H1 (cell line): ENCODE results near the gene CPSF4L. TPM values are rescaled to one million over a fixed set of nuclear protein-coding genes. Genes with fewer than 3 reads are reported as not detected.

Experiments used
- CTCF ChIA-PET: fragments of 300-600 bp; sonication (Branson Sonifier 250); formaldehyde crosslinking; loops from one replicate; lab custom pipeline; 2021; ENCODE audit not compliant: partially characterized antibody; lab: Charles Lee
- POLR2A ChIA-PET: fragments of 300-600 bp; sonication (Branson Sonifier 250); formaldehyde crosslinking; loops from one replicate; lab custom pipeline; 2021; ENCODE audit warnings: inconsistent platforms; ENCODE audit not compliant: partially characterized antibody; lab: Charles Lee
- DNase-seq, 2 experiments: peaks; one replicate each; pipeline versions ENCODE4 v3.0.0 to v3.0.0-alpha.2; 2010 to 2022; ENCODE audit warnings: low spot score in 2 of 2, low read depth in 1 of 2, mixed read lengths in 1 of 2
- FAIRE-seq: peaks from 2 replicates; lab custom pipeline; 2011; peaks lifted over from hg19 to GRCh38; lab: Jason Lieb, UNC
- H2AFZ ChIP-seq: 2 replicates; pipeline ENCODE4 v1.8.1; 2012; ENCODE audit warnings: low read length, inconsistent platforms
- H2AK5ac ChIP-seq: 2 replicates; pipeline ENCODE4 v1.6.1; 2013; ENCODE audit warnings: low read depth, low read length
- H2BK120ac ChIP-seq: replicated peaks from 2 replicates; pipeline ENCODE3; 2013; ENCODE audit warnings: low read depth, low read length, inconsistent platforms
- H2BK12ac ChIP-seq: 2 replicates; pipeline ENCODE4 v1.6.1; 2013; ENCODE audit warnings: low read depth, low read length
- H2BK15ac ChIP-seq: 2 replicates; pipeline ENCODE4 v1.6.1; 2013; ENCODE audit warnings: low read length
- H2BK20ac ChIP-seq: 2 replicates; pipeline ENCODE4 v1.6.1; 2013; ENCODE audit warnings: low read length
- H2BK5ac ChIP-seq: 2 replicates; pipeline ENCODE4 v1.6.1; 2013; ENCODE audit warnings: low read depth, low read length
- H3K14ac ChIP-seq: 2 replicates; pipeline ENCODE4 v1.6.1; 2013; ENCODE audit warnings: inconsistent platforms; ENCODE audit not compliant: insufficient read length
- H3K18ac ChIP-seq: 2 replicates; pipeline ENCODE4 v1.6.1; 2013; ENCODE audit warnings: low read length; ENCODE audit errors: extremely low read depth
- H3K23ac ChIP-seq: 2 replicates; pipeline ENCODE4 v1.6.1; 2013; ENCODE audit warnings: inconsistent platforms; ENCODE audit not compliant: insufficient read length
- H3K23me2 ChIP-seq: 2 replicates; pipeline ENCODE4 v1.6.1; 2013; ENCODE audit warnings: low read depth, low read length
- H3K27ac ChIP-seq: 2 replicates; pipeline ENCODE4 v1.6.1; 2011; ENCODE audit warnings: low read depth, low read length, inconsistent platforms
- H3K27me3 ChIP-seq, 4 experiments: replicated peaks in 1 of 4; 1 replicate in 1 of 4; 2 replicates in 3 of 4; pipeline versions ENCODE4 v1.6.1 to v1.8.1; 2011 to 2013; ENCODE audit warnings: low read length in 3 of 4, mild to moderate bottlenecking in 3 of 4, inconsistent platforms in 2 of 4, mixed read lengths in 2 of 4, moderate library complexity in 1 of 4; ENCODE audit not compliant: control insufficient read depth in 3 of 4, insufficient read depth in 3 of 4; ENCODE audit errors: extremely low read depth in 1 of 4
- H3K36me3 ChIP-seq, 4 experiments: 2 replicates each; pipeline versions ENCODE4 v1.6.1 to v1.8.1; 2011 to 2013; ENCODE audit warnings: mild to moderate bottlenecking in 4 of 4, low read length in 3 of 4, moderate library complexity in 2 of 4, control low read depth in 1 of 4, inconsistent platforms in 1 of 4; ENCODE audit not compliant: insufficient read depth in 4 of 4, control insufficient read depth in 2 of 4
- H3K4ac ChIP-seq: replicated peaks from 2 replicates; pipeline ENCODE3; 2013; ENCODE audit warnings: low read length, low read depth, mixed read lengths, inconsistent platforms; ENCODE audit not compliant: insufficient read length
- H3K4me1 ChIP-seq, 4 experiments: replicated peaks in 1 of 4; 1 replicate in 1 of 4; 2 replicates in 3 of 4; pipeline versions ENCODE4 v1.6.1 to v1.8.1; 2011 to 2013; ENCODE audit warnings: low read length in 3 of 4, inconsistent platforms in 2 of 4, mixed read lengths in 1 of 4; ENCODE audit not compliant: insufficient read depth in 4 of 4, control insufficient read depth in 3 of 4
- H3K4me2 ChIP-seq, 2 experiments: 2 replicates each; pipeline versions ENCODE4 v1.6.1 to v1.8.1; 2011 to 2013; ENCODE audit warnings: low read depth in 2 of 2, low read length in 2 of 2, control low read depth in 1 of 2, inconsistent platforms in 1 of 2, mild to moderate bottlenecking in 1 of 2; ENCODE audit not compliant: insufficient read depth in 1 of 2
- H3K4me3 ChIP-seq, 4 experiments: fragments of 200-600, 300-600 bp in 1 of 4; sonication (generic), shearing (Covaris generic), sonication (Bioruptor Twin) in 1 of 4; 2 replicates each; pipeline versions ENCODE4 v1.5.1 to v1.8.1; 2011 to 2016; ENCODE audit warnings: low read length in 4 of 4, low read depth in 3 of 4, control low read depth in 2 of 4, inconsistent platforms in 2 of 4, mild to moderate bottlenecking in 2 of 4, mixed read lengths in 1 of 4, moderate library complexity in 1 of 4; ENCODE audit not compliant: insufficient read depth in 2 of 4; ENCODE audit errors: extremely low read depth in 1 of 4
- H3K56ac ChIP-seq: replicated peaks from 2 replicates; pipeline ENCODE3; 2013; ENCODE audit warnings: low read depth, mild to moderate bottlenecking, mixed read lengths, low read length, inconsistent platforms; ENCODE audit not compliant: insufficient read length
- H3K79me1 ChIP-seq: 2 replicates; pipeline ENCODE4 v1.6.1; 2013; ENCODE audit warnings: low read depth, low read length, control low read depth
- H3K79me2 ChIP-seq, 2 experiments: 2 replicates each; pipeline versions ENCODE4 v1.6.1 to v1.8.1; 2012 to 2013; ENCODE audit warnings: low read length in 2 of 2, mild to moderate bottlenecking in 2 of 2, inconsistent platforms in 1 of 2; ENCODE audit not compliant: insufficient read depth in 2 of 2, control insufficient read depth in 1 of 2
- H3K9ac ChIP-seq, 4 experiments: replicated peaks in 1 of 4; 1 replicate in 1 of 4; 2 replicates in 3 of 4; pipeline versions ENCODE4 v1.6.1 to v1.8.1; 2011 to 2013; ENCODE audit warnings: low read depth in 3 of 4, low read length in 3 of 4, control low read depth in 2 of 4, mild to moderate bottlenecking in 2 of 4, moderate library complexity in 2 of 4, inconsistent platforms in 1 of 4; ENCODE audit errors: extremely low read depth in 1 of 4
- H3K9me3 ChIP-seq, 2 experiments: 2 replicates each; pipeline versions ENCODE4 v1.6.1 to v1.8.1; 2012 to 2013; ENCODE audit warnings: mild to moderate bottlenecking in 2 of 2, moderate library complexity in 2 of 2, control low read depth in 1 of 2, inconsistent platforms in 1 of 2, low read depth in 1 of 2, low read length in 1 of 2, mixed read lengths in 1 of 2; ENCODE audit not compliant: insufficient read depth in 2 of 2
- H4K20me1 ChIP-seq, 2 experiments: replicated peaks in 1 of 2; 2 replicates each; pipeline versions ENCODE3 to v1.8.1; 2011 to 2013; ENCODE audit warnings: inconsistent platforms in 2 of 2, low read length in 2 of 2, mild to moderate bottlenecking in 1 of 2; ENCODE audit not compliant: insufficient read depth in 2 of 2, control insufficient read depth in 1 of 2
- H4K5ac ChIP-seq: 2 replicates; pipeline ENCODE4 v1.6.1; 2013; ENCODE audit warnings: low read length, low read depth, mixed read lengths, inconsistent platforms; ENCODE audit not compliant: insufficient read length
- H4K8ac ChIP-seq: 2 replicates; pipeline ENCODE4 v1.8.0; 2013; ENCODE audit warnings: mild to moderate bottlenecking, moderate library complexity, low read length, inconsistent platforms; ENCODE audit not compliant: insufficient read depth; ENCODE audit errors: extremely low read depth
- H4K91ac ChIP-seq: replicated peaks from 2 replicates; pipeline ENCODE3; 2013; ENCODE audit warnings: low read length, mixed read lengths, inconsistent platforms; ENCODE audit not compliant: insufficient read length
- CHD1 ChIP-seq: IDR thresholded peaks from 2 replicates; pipeline ENCODE4 v1.6.1; 2012; ENCODE audit warnings: low read depth, low read length, improper control_type of control experiment
- EGR1 ChIP-seq: IDR thresholded peaks from 2 replicates; pipeline ENCODE4 v1.6.1; 2011; ENCODE audit warnings: low read depth, low read length, borderline replicate concordance
- HDAC6 ChIP-seq: IDR thresholded peaks from one replicate; pipeline ENCODE4 v1.7.1; 2012; ENCODE audit warnings: low read depth, mild to moderate bottlenecking, inconsistent platforms, low read length, moderate library complexity
- NANOG ChIP-seq: IDR thresholded peaks from 2 replicates; pipeline ENCODE4 v1.6.1; 2011; ENCODE audit warnings: low read length, low read depth, mild to moderate bottlenecking, inconsistent platforms; ENCODE audit not compliant: insufficient read depth, poor library complexity, severe bottlenecking
- SIN3A ChIP-seq, 2 experiments: IDR thresholded peaks in 1 of 2; conservative IDR thresholded peaks in 1 of 2; 2 replicates each; pipeline ENCODE4 v1.6.1; 2011 to 2012; ENCODE audit warnings: low read length in 2 of 2, improper control_type of control experiment in 1 of 2, low read depth in 1 of 2, mild to moderate bottlenecking in 1 of 2
- SP4 ChIP-seq: IDR thresholded peaks from 2 replicates; pipeline ENCODE4 v1.6.1; 2012; ENCODE audit warnings: low read length, inconsistent platforms
- SRF ChIP-seq: IDR thresholded peaks from 2 replicates; pipeline ENCODE4 v1.6.1; 2011; ENCODE audit warnings: mild to moderate bottlenecking, low read depth, low read length, moderate library complexity
- ZNF274 ChIP-seq: IDR thresholded peaks from 2 replicates; pipeline ENCODE4 v1.7.0; 2012; ENCODE audit warnings: low read length, borderline replicate concordance; ENCODE audit errors: extremely low read depth
- WGBS, 2 experiments: shearing (Covaris generic) in 1 of 2; methylation state at CpG; one replicate each; pipeline versions ENCODE4 v1.1.6 to v1.1.7; 2013 to 2015; ENCODE audit warnings: low lambda C conversion rate in 2 of 2, mixed read lengths in 2 of 2, inconsistent platforms in 1 of 2, low coverage in 1 of 2, missing lambda C conversion rate in 1 of 2; ENCODE audit not compliant: insufficient replicate concordance in 2 of 2, insufficient coverage in 1 of 2, insufficient read length in 1 of 2; ENCODE audit errors: extremely low coverage in 1 of 2, missing lambda C conversion rate in 1 of 2; 5-methylcytosine and 5-hydroxymethylcytosine counted together
- polyA plus RNA-seq, 7 experiments: library from polyadenylated mRNA; depleted of rRNA in 3 of 7; stranded (reverse) in 5 of 7; unstranded in 2 of 7; fragments of >200 nt in 5 of 7; fragments of 200-250 nt in 2 of 7; gene quantifications; 1 replicate in 5 of 7; 2 replicates in 1 of 7; 4 replicates in 1 of 7; pipeline versions ENCODE4 v1.2.1 to v1.2.3, GENCODE V29; 2011 to 2013; ENCODE audit warnings: missing spikeins in 2 of 7, mixed read lengths in 2 of 7
- total RNA-seq: library from RNA; stranded (reverse); fragmentation: NEBNext Ultra II Directional; extraction: Animal tissue kit (Norgen Biotek cat#: 25700); gene quantifications from 2 replicates; pipeline ENCODE4 v1.2.1, GENCODE V29; 2021

The CPSF4L gene
- total and polyA plus RNA-seq, 2 of the 8 experiments (the other 6 are each of a cell fraction or from before 2014, with no cell fraction given) = not detected

- Histone ChIP-seq H3K27ac (no peak overlapping the region), H2AK5ac (no peak overlapping the region), H4K20me1 (no peaks in the 10 kb centered on the region), H3K79me1 (no peaks in the 10 kb centered on the region), H4K8ac (no peak overlapping the region), H2BK120ac (no peak overlapping the region), H4K5ac (no peak overlapping the region), H3K4ac (no peak overlapping the region), H3K4me3 (no peak overlapping the region), H2BK5ac (no peak overlapping the region), H3K9me3 (peaks cover 0 to 3% of the 10 kb centered on the region in 2 experiments; a peak in 1 of 4 replicates), H4K91ac (no peak overlapping the region), H2AFZ (no peak overlapping the region), H3K4me2 (no peak overlapping the region), H3K56ac (no peak overlapping the region), H3K4me1 (no peaks in the 10 kb centered on the region), H3K27me3 (no peaks in the 10 kb centered on the region), H3K79me2 (no peaks in the 10 kb centered on the region), H3K9ac (no peak overlapping the region), H3K36me3 (no peaks in the 10 kb centered on the region), H3K18ac (no peak overlapping the region), H2BK12ac (no peak overlapping the region), H3K14ac (no peak overlapping the region), H3K23ac (no peak overlapping the region), H2BK20ac (no peak overlapping the region), H2BK15ac (no peak overlapping the region), H3K23me2 (no peaks in the 10 kb centered on the region)
- TF ChIP-seq SRF (no peak), SIN3A (conservative IDR thresholded peaks at IDR 0.05 in 1 of 2, IDR thresholded peaks at IDR 0.05 in 1 of 2; ENCODE audit: low read depth in 1 of 2, low read length in 2 of 2) (no peak), EGR1 (no peak), SP4 (no peak), HDAC6 (no peak), ZNF274 (no peak), NANOG (no peak), CHD1 (no peak)
- FAIRE-seq (no peak), DNase-seq (no peak)
- 92% methylated on average over 4 of the region's 4 CpGs; no CpG with 5 or more reads in 1 of the 2 experiments for WGBS, 2 experiments
- CTCF ChIA-PET = no interaction called here
- POLR2A ChIA-PET = no interaction called here
These were observed 12.8 kb upstream of the CPSF4L start for GRCh38 chr17:73274490-73274889.
